ENCODE data around the gene FGGY. TPM values are rescaled to one million over a fixed set of nuclear protein-coding genes. Genes with fewer than 3 reads are reported as not detected.

The FGGY gene
- total RNA-seq, 2 donors from 2014 or later: 14.1 to 14.8 TPM

GRCh38 chr1:59436637-59437036 lies 139.7 kb downstream of the FGGY start:
- no peaks in the 10 kb centered on the region for H3K9me3 Mint-ChIP-seq
- H3K27ac Mint-ChIP-seq: no peak overlapping the region
- Histone ChIP-seq H3K4me3 (ENCODE audit: low read length) (no peak overlapping the region), H3K36me3 (ENCODE audit: control insufficient read depth, insufficient read depth, low read length) (no peaks in the 10 kb centered on the region), H3K9me3 (ENCODE audit: control insufficient read depth, low read length) (no peaks in the 10 kb centered on the region), H3K9ac (ENCODE audit: extremely low read depth, low read length, poor library complexity, severe bottlenecking) (no peak overlapping the region), H3K27me3 (ENCODE audit: control insufficient read depth, insufficient read depth, low read length, poor library complexity, severe bottlenecking) (no peaks in the 10 kb centered on the region), H3K27ac (ENCODE audit: low read depth, low read length) (no peak overlapping the region), H3K4me1 (ENCODE audit: control insufficient read depth, insufficient read depth, low read length) (no peaks in the 10 kb centered on the region)
- no peak for DNase-seq
- no peak for TF ChIP-seq CTCF (conservative IDR thresholded peaks at IDR 0.05)
- peaks cover 9% of the 10 kb centered on the region for H3K4me1 Mint-ChIP-seq
- H3K36me3 Mint-ChIP-seq (ENCODE audit: low read depth): no peaks in the 10 kb centered on the region
- no peak overlapping the region for H3K4me3 Mint-ChIP-seq
- WGBS, 2 experiments (ENCODE audit: insufficient coverage in 1 of 2, insufficient read length in 1 of 2): 76% methylated on average over 2 of the region's 2 CpGs
- H3K27me3 Mint-ChIP-seq (ENCODE audit: insufficient read depth): no peaks in the 10 kb centered on the region

GRCh38 chr1:59438058-59438560 lies 141.2 kb downstream of the FGGY start:
- H3K27ac ChIP-seq (ENCODE audit: low read depth, low read length): no peak overlapping the region
- no peaks in the 10 kb centered on the region for H3K9me3 Mint-ChIP-seq
- H3K36me3 ChIP-seq (ENCODE audit: control insufficient read depth, insufficient read depth, low read length): no peaks in the 10 kb centered on the region
- TF ChIP-seq CTCF (conservative IDR thresholded peaks at IDR 0.05): no peak
- H3K27ac Mint-ChIP-seq: no peak overlapping the region
- no peaks in the 10 kb centered on the region for H3K36me3 Mint-ChIP-seq (ENCODE audit: low read depth)
- H3K4me1 ChIP-seq (ENCODE audit: control insufficient read depth, insufficient read depth, low read length): no peaks in the 10 kb centered on the region
- H3K4me1 Mint-ChIP-seq: peaks cover 9% of the 10 kb centered on the region
- H3K27me3 ChIP-seq (ENCODE audit: control insufficient read depth, insufficient read depth, low read length, poor library complexity, severe bottlenecking): no peaks in the 10 kb centered on the region
- no peak overlapping the region for H3K4me3 Mint-ChIP-seq
- no peak overlapping the region for H3K9ac ChIP-seq (ENCODE audit: extremely low read depth, low read length, poor library complexity, severe bottlenecking)
- WGBS, 2 experiments (ENCODE audit: insufficient coverage in 1 of 2, insufficient read length in 1 of 2): 45 to 51% methylated on average over 1 of the region's 1 CpG
- no peak for DNase-seq
- H3K9me3 ChIP-seq (ENCODE audit: control insufficient read depth, low read length): no peaks in the 10 kb centered on the region
- H3K4me3 ChIP-seq (ENCODE audit: low read length): no peak overlapping the region
- H3K27me3 Mint-ChIP-seq (ENCODE audit: insufficient read depth): no peaks in the 10 kb centered on the region

- no peaks in the 10 kb centered on the region for H3K27me3 Mint-ChIP-seq (ENCODE audit: insufficient read depth)
- TF ChIP-seq CTCF (conservative IDR thresholded peaks at IDR 0.05): no peak
- Histone ChIP-seq H3K27ac (ENCODE audit: low read depth, low read length) (no peak overlapping the region), H3K36me3 (ENCODE audit: control insufficient read depth, insufficient read depth, low read length) (no peaks in the 10 kb centered on the region), H3K9me3 (ENCODE audit: control insufficient read depth, low read length) (no peaks in the 10 kb centered on the region), H3K4me1 (ENCODE audit: control insufficient read depth, insufficient read depth, low read length) (no peaks in the 10 kb centered on the region), H3K27me3 (ENCODE audit: control insufficient read depth, insufficient read depth, low read length, poor library complexity, severe bottlenecking) (no peaks in the 10 kb centered on the region), H3K4me3 (ENCODE audit: low read length) (no peak overlapping the region), H3K9ac (ENCODE audit: extremely low read depth, low read length, poor library complexity, severe bottlenecking) (no peak overlapping the region)
- H3K36me3 Mint-ChIP-seq (ENCODE audit: low read depth): no peaks in the 10 kb centered on the region
- H3K9me3 Mint-ChIP-seq: no peaks in the 10 kb centered on the region
- no peak for DNase-seq
- H3K27ac Mint-ChIP-seq: no peak overlapping the region
- peaks cover 3% of the 10 kb centered on the region for H3K4me1 Mint-ChIP-seq
- WGBS, 2 experiments (ENCODE audit: insufficient coverage in 1 of 2, insufficient read length in 1 of 2): 91 to 100% methylated on average over 2 to 4 of the region's 4 CpGs
- no peak overlapping the region for H3K4me3 Mint-ChIP-seq
Measured at GRCh38 chr1:59442492-59442891, 145.6 kb downstream of the FGGY start.

Data from endodermal cell (in vitro differentiated cells).